ENCODE results near the gene AHNAK2.
A peak's percentile ranks its signal among the peaks of the same experiment; 100 is the strongest.

The AHNAK2 gene

DNA sequence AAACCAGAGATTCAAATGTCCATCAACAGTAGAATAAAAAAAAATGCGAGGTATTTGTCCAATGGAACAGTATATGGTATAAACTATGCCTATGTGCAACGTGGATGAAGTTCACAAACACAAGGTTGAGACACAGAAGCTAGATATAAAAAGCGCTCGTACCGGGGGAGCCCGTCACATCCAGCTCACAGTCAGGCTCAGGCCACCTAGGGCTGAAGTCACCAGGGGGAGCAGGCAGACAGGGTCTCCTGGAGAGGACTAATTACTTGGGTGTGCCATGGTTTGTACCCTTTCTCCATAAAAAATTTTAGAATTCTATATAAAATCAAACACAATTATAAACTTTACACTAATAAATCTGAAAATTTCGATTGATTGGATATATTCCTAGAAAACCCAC, 13.6 kb downstream of the AHNAK2 start:
- no peak overlapping the region for H3K4me3 ChIP-seq (ENCODE audit: low read depth, low read length)
- peak; percentile 1 for DNase-seq
- H3K36me3 ChIP-seq, result no peaks in the 10 kb centered on the region
- peaks cover 16% of the 10 kb centered on the region for H3K4me1 ChIP-seq
- no peaks in the 10 kb centered on the region for H3K9me3 ChIP-seq
- no peaks in the 10 kb centered on the region for H3K27me3 ChIP-seq
- no peak for TF ChIP-seq CTCF (IDR thresholded peaks at IDR 0.05; ENCODE audit: low read depth, low read length)

DNA sequence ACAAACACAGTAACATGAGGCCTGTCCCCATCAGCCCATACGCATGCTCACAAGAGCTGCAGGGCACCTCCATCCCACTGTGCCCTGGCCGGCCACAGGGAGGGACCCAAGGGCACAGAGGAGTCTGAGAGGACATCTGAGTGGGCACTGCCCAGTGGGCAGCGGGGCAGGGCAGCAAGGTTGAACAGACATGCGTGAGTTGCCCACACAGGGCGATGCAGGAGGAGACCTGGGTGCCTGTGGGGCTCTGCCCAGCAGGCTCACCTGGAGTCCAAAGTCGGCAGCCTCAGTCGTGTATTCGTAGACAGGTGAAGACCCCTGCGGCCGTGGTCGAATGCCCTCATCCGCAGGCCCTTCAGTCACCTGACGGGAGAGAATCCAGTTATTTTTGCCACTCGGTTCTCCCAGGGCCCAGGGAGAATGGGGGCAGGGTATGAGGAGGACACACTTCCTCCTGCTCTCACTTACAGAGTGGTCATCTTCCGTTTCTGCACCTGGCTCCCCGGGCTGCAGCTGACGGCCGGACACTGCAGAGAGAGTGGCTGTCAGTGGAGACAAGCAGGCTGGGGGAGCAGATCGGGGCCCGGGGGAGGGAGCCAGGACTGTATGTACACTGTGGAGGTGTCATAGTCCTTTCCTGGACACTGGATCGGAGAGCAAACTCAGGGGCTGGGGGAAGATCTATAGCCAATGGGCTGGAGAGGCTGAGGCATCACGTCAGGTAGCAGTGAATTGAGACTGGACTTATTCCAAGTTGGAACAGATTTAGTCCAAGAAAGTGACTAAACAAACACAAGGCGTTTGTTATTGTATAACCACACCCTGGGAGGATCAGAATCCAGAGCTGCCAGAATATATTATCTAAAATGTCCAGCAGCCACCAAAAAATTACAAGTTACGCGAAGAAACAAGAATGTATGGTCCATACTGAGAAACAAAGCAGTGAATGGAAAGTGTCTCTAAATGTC, 20.7 kb downstream of the AHNAK2 start:
- no peak for TF ChIP-seq CTCF (IDR thresholded peaks at IDR 0.05; ENCODE audit: low read depth, low read length)
- peak; percentile 6 for DNase-seq
- Histone ChIP-seq H3K36me3 (no peaks in the 10 kb centered on the region), H3K9me3 (no peaks in the 10 kb centered on the region), H3K4me3 (ENCODE audit: low read depth, low read length) (no peak overlapping the region), H3K27me3 (no peaks in the 10 kb centered on the region), H3K4me1 (no peaks in the 10 kb centered on the region)

GRCh38 chr14:104956290-104956890, 21.8 kb downstream of the AHNAK2 start:
- no peaks in the 10 kb centered on the region for H3K27me3 ChIP-seq
- TF ChIP-seq CTCF (IDR thresholded peaks at IDR 0.05; ENCODE audit: low read depth, low read length), result no peak

GRCh38 chr14:104955396-104955770, 22.8 kb downstream of the AHNAK2 start:
- Histone ChIP-seq H3K36me3 (no peaks in the 10 kb centered on the region), H3K4me1 (no peaks in the 10 kb centered on the region), H3K27me3 (no peaks in the 10 kb centered on the region), H3K9me3 (no peaks in the 10 kb centered on the region), H3K4me3 (ENCODE audit: low read depth, low read length) (no peak overlapping the region)
- DNase-seq, result no peak
- no peak for TF ChIP-seq CTCF (IDR thresholded peaks at IDR 0.05; ENCODE audit: low read depth, low read length)

More at GRCh38 chr14:104956290-104956890, 21.8 kb downstream of the AHNAK2 start:
- H3K36me3 ChIP-seq, result no peaks in the 10 kb centered on the region
- no peak overlapping the region for H3K4me3 ChIP-seq (ENCODE audit: low read depth, low read length)
- DNase-seq, result peak; percentile 3
- H3K4me1 ChIP-seq, result no peaks in the 10 kb centered on the region
- H3K9me3 ChIP-seq, result no peaks in the 10 kb centered on the region

GRCh38 chr14:104954746-104955395, 23.3 kb downstream of the AHNAK2 start:
- Histone ChIP-seq H3K36me3 (no peaks in the 10 kb centered on the region), H3K4me3 (ENCODE audit: low read depth, low read length) (no peak overlapping the region), H3K9me3 (no peaks in the 10 kb centered on the region), H3K4me1 (no peaks in the 10 kb centered on the region), H3K27me3 (no peaks in the 10 kb centered on the region)
- no peak for TF ChIP-seq CTCF (IDR thresholded peaks at IDR 0.05; ENCODE audit: low read depth, low read length)
- DNase-seq, result peak; percentile 8
